AG04449 (cell line): Measurements from ENCODE around the gene PLCH2.

ENCODE experiments used
- CTCF ChIA-PET: fragments of 350-600 bp; formaldehyde crosslinking; extraction: SDS; loops from one replicate; lab custom pipeline; 2021; ENCODE audit warnings: antibody characterized with exemption; lab: Yijun Ruan, JAX
- POLR2A ChIA-PET: fragments of 400-600, 350-600 bp; formaldehyde crosslinking; extraction: SDS; loops from one replicate; lab custom pipeline; 2020; ENCODE audit warnings: antibody characterized with exemption, inconsistent platforms; lab: Yijun Ruan, JAX
- DNase-seq: peaks from one replicate; pipeline ENCODE4 v3.0.0-alpha.2; 2010; ENCODE audit warnings: low read depth, low spot score
- H3K4me3 ChIP-seq: 2 replicates; pipeline ENCODE4 v1.5.1; 2011; ENCODE audit warnings: low read depth, mild to moderate bottlenecking, control low read depth, low read length
- CTCF ChIP-seq: IDR thresholded peaks from one replicate; pipeline ENCODE4 v1.5.1; 2011; ENCODE audit warnings: mild to moderate bottlenecking, moderate library complexity, low read length, control low read depth, inconsistent platforms; ENCODE audit not compliant: insufficient read depth; ENCODE audit errors: missing control alignments

PLCH2 gene

DNA sequence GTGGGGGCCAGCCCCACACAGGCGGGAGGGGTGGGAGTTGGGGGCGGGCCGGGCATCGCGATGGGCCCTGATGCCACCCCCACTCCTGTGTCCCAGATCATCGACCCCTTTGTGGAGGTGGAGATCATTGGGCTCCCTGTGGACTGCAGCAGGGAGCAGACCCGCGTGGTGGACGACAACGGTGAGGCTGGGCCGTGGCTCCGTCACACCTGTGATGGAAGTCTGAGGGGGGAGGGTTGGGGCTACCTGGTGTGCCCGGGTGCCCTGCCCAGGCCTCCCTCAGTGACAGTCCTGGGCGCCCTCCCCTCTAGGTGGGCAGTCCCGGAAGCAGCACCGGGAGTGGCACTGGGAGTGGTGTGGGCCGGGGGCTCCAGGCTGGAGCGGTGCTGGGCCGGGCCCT lies 22.6 kb downstream of the PLCH2 start:
- POLR2A ChIA-PET: no interaction called here

DNA sequence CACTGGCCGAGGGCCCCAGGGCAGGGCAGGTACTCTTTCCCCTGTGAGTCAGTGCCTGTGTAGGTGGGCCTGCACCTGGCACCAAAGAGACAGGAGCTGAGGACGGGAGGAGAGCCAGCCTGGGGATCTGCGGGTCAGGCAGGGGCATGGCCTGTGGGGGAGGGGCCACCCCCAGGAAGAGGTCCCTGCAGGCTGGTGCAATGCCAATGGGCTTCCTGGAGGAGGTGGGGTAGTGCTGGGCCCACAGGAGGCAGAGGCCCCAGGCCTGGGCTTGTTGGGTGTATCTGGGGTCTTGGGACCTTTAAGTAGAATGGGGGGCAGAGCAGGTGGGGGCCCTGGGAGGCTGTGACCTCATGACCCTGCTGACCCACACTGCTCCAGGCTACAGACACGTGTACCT lies 23.2 kb downstream of the PLCH2 start:
- ChIA-PET POLR2A (no interaction called here), CTCF (no interaction called here)
- H3K4me3 ChIP-seq: no peak overlapping the region
- no peak for DNase-seq
- no peak for TF ChIP-seq CTCF

More for the DNA sequence above, 22.6 kb downstream of the PLCH2 start:
- CTCF ChIA-PET: no interaction called here
- no peak for DNase-seq
- no peak overlapping the region for H3K4me3 ChIP-seq
- no peak for TF ChIP-seq CTCF

GRCh38 chr1:2499986-2500596 lies 24.0 kb downstream of the PLCH2 start:
- POLR2A ChIA-PET: no interaction called here
- CTCF ChIA-PET: interaction anchor here (0.6 kb wide), 1 partner anchor 9 kb away, joined by 3 read pairs; no protein-coding TSS in a partner anchor
- no peak overlapping the region for H3K4me3 ChIP-seq
- no peak for TF ChIP-seq CTCF
- DNase-seq: no peak

GRCh38 chr1:2501041-2501819 lies 25.1 kb downstream of the PLCH2 start:
- no peak for TF ChIP-seq CTCF
- ChIA-PET CTCF (no interaction called here), POLR2A (no interaction called here)
- DNase-seq: no peak
- H3K4me3 ChIP-seq: no peak overlapping the region

GRCh38 chr1:2501820-2502119 lies 25.7 kb downstream of the PLCH2 start:
- ChIA-PET POLR2A (no interaction called here), CTCF (interaction anchor here (1.5 kb wide), 1 partner anchor 13 kb away, joined by 3 read pairs; no protein-coding TSS in a partner anchor)
- no peak overlapping the region for H3K4me3 ChIP-seq
- TF ChIP-seq CTCF: no peak
- DNase-seq: no peak

DNA sequence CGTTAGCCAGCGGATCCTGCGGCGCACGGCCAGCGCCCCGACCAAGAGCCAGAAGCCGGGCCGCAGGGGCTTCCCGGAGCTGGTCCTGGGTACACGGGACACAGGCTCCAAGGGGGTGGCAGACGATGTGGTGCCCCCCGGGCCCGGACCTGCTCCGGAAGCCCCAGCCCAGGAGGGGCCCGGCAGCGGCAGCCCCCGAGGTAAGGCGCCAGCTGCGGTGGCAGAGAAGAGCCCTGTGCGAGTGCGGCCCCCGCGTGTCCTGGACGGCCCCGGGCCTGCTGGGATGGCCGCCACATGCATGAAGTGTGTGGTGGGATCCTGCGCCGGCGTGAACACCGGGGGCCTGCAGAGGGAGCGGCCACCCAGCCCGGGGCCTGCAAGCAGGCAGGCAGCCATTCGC lies 26.1 kb downstream of the PLCH2 start:
- POLR2A ChIA-PET: no interaction called here
- H3K4me3 ChIP-seq: no peak overlapping the region
- TF ChIP-seq CTCF: no peak
- CTCF ChIA-PET: interaction anchor here (1.5 kb wide), 1 partner anchor 13 kb away, joined by 3 read pairs; no protein-coding TSS in a partner anchor
- no peak for DNase-seq
